Thoracic aorta (tissue), 2 donors: ENCODE data around the gene HMCN1. TPM values are rescaled to one million over a fixed set of nuclear protein-coding genes. Genes with fewer than 3 reads are reported as not detected.
A peak's percentile ranks its signal among the peaks of the same experiment; 100 is the strongest.

Experiments used
- ATAC-seq: fragments of 150-250 bp; one replicate; pipeline ENCODE4 v1.8.0; 2017; ENCODE audit warnings: low read depth; ENCODE audit not compliant: insufficient number of reproducible peaks, low FRiP score
- DNase-seq: peaks from one replicate; pipeline ENCODE4 v3.0.0-alpha.2; 2020; ENCODE audit warnings: low spot score
- H3K27ac ChIP-seq, 2 donors: fragments of 200-600 bp; sonication (generic); 1 replicate in 1 of 2; 2 replicates in 1 of 2; pipeline ENCODE4 v1.5.1; 2016; ENCODE audit warnings: mild to moderate bottlenecking in 2 of 2, moderate library complexity in 2 of 2
- H3K27me3 ChIP-seq: fragments of 200-600 bp; sonication (generic); replicated peaks from 2 replicates; pipeline ENCODE4 v1.6.0; 2016; ENCODE audit warnings: mild to moderate bottlenecking; ENCODE audit not compliant: insufficient read depth
- H3K36me3 ChIP-seq: fragments of 200-600 bp; sonication (generic); one replicate; pipeline ENCODE4 v1.5.1; 2016
- H3K4me1 ChIP-seq, 2 donors: fragments of 200-600 bp; sonication (generic); 1 replicate in 1 of 2; 2 replicates in 1 of 2; pipeline versions ENCODE4 v1.5.1 to v1.6.0; 2016; ENCODE audit warnings: low read depth in 2 of 2, mild to moderate bottlenecking in 1 of 2; ENCODE audit not compliant: control insufficient read depth in 1 of 2
- H3K4me3 ChIP-seq: fragments of 200-600 bp; sonication (generic); 2 replicates; pipeline ENCODE4 v1.5.1; 2016; ENCODE audit warnings: mild to moderate bottlenecking
- H3K9me3 ChIP-seq: fragments of 200-600 bp; sonication (generic); 2 replicates; pipeline ENCODE4 v1.5.1; 2016
- CTCF ChIP-seq: fragments of 200-600 bp; sonication (generic); IDR thresholded peaks from one replicate; pipeline ENCODE4 v1.5.1; 2019; ENCODE audit warnings: antibody characterized with exemption
- total RNA-seq, 2 donors: library from RNA; depleted of rRNA; stranded (reverse); fragments of >200 nt; gene quantifications; one replicate each; pipeline versions ENCODE4 v1.1.0 to v1.2.3, GENCODE V29; 2016

Gene HMCN1
- total RNA-seq, 2 donors from 2014 or later = 142 to 191 TPM

- H3K4me1 ChIP-seq = peaks cover 16 to 29% of the 10 kb centered on the region in 2 donors
- no peak for TF ChIP-seq CTCF
- H3K4me3 ChIP-seq = no peak overlapping the region
- peak overlapping the region; percentile 66 to 72 for H3K27ac ChIP-seq
- H3K27me3 ChIP-seq = no peaks in the 10 kb centered on the region
- peaks cover 3% of the 10 kb centered on the region for H3K36me3 ChIP-seq
- no peaks in the 10 kb centered on the region for H3K9me3 ChIP-seq
- DNase-seq (no peak), ATAC-seq (no peak)
These were observed 309.1 kb downstream of the HMCN1 start for GRCh38 chr1:186043296-186043695.

- no peaks in the 10 kb centered on the region for H3K9me3 ChIP-seq
- no peaks in the 10 kb centered on the region for H3K27me3 ChIP-seq
- DNase-seq = no peak
- ATAC-seq = no peak
- TF ChIP-seq CTCF = no peak
- H3K36me3 ChIP-seq = peaks cover 3% of the 10 kb centered on the region
- H3K4me1 ChIP-seq = peaks cover 16 to 29% of the 10 kb centered on the region in 2 donors
- H3K27ac ChIP-seq = peak overlapping the region; percentile 66 to 72
- no peak overlapping the region for H3K4me3 ChIP-seq
These were observed 310.0 kb downstream of the HMCN1 start for GRCh38 chr1:186044079-186044685.

GRCh38 chr1:186046437-186047211 is 312.4 kb downstream of the HMCN1 start:
- peaks cover 16 to 29% of the 10 kb centered on the region in 2 donors for H3K4me1 ChIP-seq
- ATAC-seq (no peak), DNase-seq (no peak)
- no peak overlapping the region for H3K4me3 ChIP-seq
- no peak for TF ChIP-seq CTCF
- H3K27me3 ChIP-seq = no peaks in the 10 kb centered on the region
- no peaks in the 10 kb centered on the region for H3K9me3 ChIP-seq
- H3K36me3 ChIP-seq = no peaks in the 10 kb centered on the region
- no peak overlapping the region for H3K27ac ChIP-seq

GRCh38 chr1:186050360-186050759 is 316.2 kb downstream of the HMCN1 start:
- TF ChIP-seq CTCF = no peak
- Histone ChIP-seq H3K36me3 (peaks cover 3% of the 10 kb centered on the region), H3K4me1 (peaks cover 0 to 8% of the 10 kb centered on the region in 2 donors), H3K27ac (no peak overlapping the region), H3K27me3 (no peaks in the 10 kb centered on the region), H3K4me3 (no peak overlapping the region), H3K9me3 (no peaks in the 10 kb centered on the region)
- DNase-seq = no peak
- no peak for ATAC-seq

- ATAC-seq (no peak), DNase-seq (no peak)
- Histone ChIP-seq H3K9me3 (no peaks in the 10 kb centered on the region), H3K4me1 (peaks cover 0 to 12% of the 10 kb centered on the region in 2 donors), H3K4me3 (no peak overlapping the region), H3K27ac (no peak overlapping the region), H3K36me3 (peaks cover 6% of the 10 kb centered on the region), H3K27me3 (no peaks in the 10 kb centered on the region)
- TF ChIP-seq CTCF = no peak
These were observed 319.8 kb downstream of the HMCN1 start for GRCh38 chr1:186054003-186054402.
